ENCODE measurements around the gene FBXL12. TPM values are rescaled to one million over a fixed set of nuclear protein-coding genes. Genes with fewer than 3 reads are reported as not detected.

FBXL12 gene
- polyA plus RNA-seq, 1 donor from 2014 or later, result 31.5 TPM

- no peak for TF ChIP-seq RAD21 (conservative IDR thresholded peaks at IDR 0.05)
- no peak for TF ChIP-seq EZH2 (IDR thresholded peaks at IDR 0.05; ENCODE audit: borderline replicate concordance, insufficient read depth, low read length, poor library complexity, severe bottlenecking)
- no peak for TF ChIP-seq TAF1 (IDR thresholded peaks at IDR 0.05; ENCODE audit: low read depth)
- TF ChIP-seq CTCF (IDR thresholded peaks at IDR 0.05; ENCODE audit: poor library complexity, severe bottlenecking), result no peak
- no peak for TF ChIP-seq MXI1 (conservative IDR thresholded peaks at IDR 0.05; ENCODE audit: poor library complexity, severe bottlenecking)
- no peak for TF ChIP-seq REST (IDR thresholded peaks at IDR 0.05; ENCODE audit: borderline replicate concordance)
- no peak for TF ChIP-seq POLR2AphosphoS5 (IDR thresholded peaks at IDR 0.05)
- no peak for TF ChIP-seq EP300 (conservative IDR thresholded peaks at IDR 0.05; ENCODE audit: poor library complexity, severe bottlenecking)
- TF ChIP-seq SMC3 (conservative IDR thresholded peaks at IDR 0.05; ENCODE audit: poor library complexity), result no peak
- Histone ChIP-seq H3K36me3 (ENCODE audit: insufficient read depth, low read length) (no peaks in the 10 kb centered on the region), H3K4me2 (ENCODE audit: low read length) (no peak overlapping the region), H4K20me1 (ENCODE audit: insufficient read depth) (no peaks in the 10 kb centered on the region), H3K27me3 (ENCODE audit: insufficient read depth, low read depth, low read length) (no peaks in the 10 kb centered on the region), H3F3A (ENCODE audit: insufficient read depth, low read length, poor library complexity, severe bottlenecking) (no peaks in the 10 kb centered on the region), H3K9me2 (ENCODE audit: insufficient read depth, low read length) (no peaks in the 10 kb centered on the region), H3K9ac (ENCODE audit: low read length) (no peak overlapping the region), H3K27ac (ENCODE audit: low read length) (no peak overlapping the region), H3K79me2 (replicated peaks; ENCODE audit: insufficient read depth, low read length) (no peaks in the 10 kb centered on the region), H2AFZ (ENCODE audit: low read depth, low read length) (no peak overlapping the region), H3K4me3 (ENCODE audit: low read length) (no peak overlapping the region), H3K9me3 (ENCODE audit: low read length) (no peaks in the 10 kb centered on the region)
Observed at GRCh38 chr19:9806803-9807202, 12.1 kb downstream of the FBXL12 start.

GRCh38 chr19:9801976-9802375 is 16.9 kb downstream of the FBXL12 start:
- no peak for TF ChIP-seq TAF1 (IDR thresholded peaks at IDR 0.05; ENCODE audit: low read depth)
- TF ChIP-seq RAD21 (conservative IDR thresholded peaks at IDR 0.05), result no peak
- no peak for TF ChIP-seq POLR2AphosphoS5 (IDR thresholded peaks at IDR 0.05)
- TF ChIP-seq CTCF (IDR thresholded peaks at IDR 0.05; ENCODE audit: poor library complexity, severe bottlenecking), result no peak
- no peak for TF ChIP-seq EP300 (conservative IDR thresholded peaks at IDR 0.05; ENCODE audit: poor library complexity, severe bottlenecking)
- no peak for TF ChIP-seq SMC3 (conservative IDR thresholded peaks at IDR 0.05; ENCODE audit: poor library complexity)
- no peak for TF ChIP-seq MXI1 (conservative IDR thresholded peaks at IDR 0.05; ENCODE audit: poor library complexity, severe bottlenecking)
- no peak for TF ChIP-seq REST (IDR thresholded peaks at IDR 0.05; ENCODE audit: borderline replicate concordance)
- Histone ChIP-seq H3K27ac (ENCODE audit: low read length) (no peak overlapping the region), H3K79me2 (replicated peaks; ENCODE audit: insufficient read depth, low read length) (no peaks in the 10 kb centered on the region), H3K9me3 (ENCODE audit: low read length) (no peaks in the 10 kb centered on the region), H3K4me3 (ENCODE audit: low read length) (no peak overlapping the region), H3F3A (ENCODE audit: insufficient read depth, low read length, poor library complexity, severe bottlenecking) (no peaks in the 10 kb centered on the region), H4K20me1 (ENCODE audit: insufficient read depth) (no peaks in the 10 kb centered on the region), H3K4me2 (ENCODE audit: low read length) (no peak overlapping the region), H3K36me3 (ENCODE audit: insufficient read depth, low read length) (no peaks in the 10 kb centered on the region), H3K9ac (ENCODE audit: low read length) (no peak overlapping the region), H3K27me3 (ENCODE audit: insufficient read depth, low read depth, low read length) (no peaks in the 10 kb centered on the region), H3K9me2 (ENCODE audit: insufficient read depth, low read length) (no peaks in the 10 kb centered on the region), H2AFZ (ENCODE audit: low read depth, low read length) (no peak overlapping the region)
